ENCODE data around the gene CYTH2. TPM values are rescaled to one million over a fixed set of nuclear protein-coding genes. Genes with fewer than 3 reads are reported as not detected.
A peak's percentile ranks its signal among the peaks of the same experiment; 100 is the strongest.

The CYTH2 gene
- total RNA-seq, 1 experiment from 2014 or later, result 72.6 TPM

- Mint-ChIP-seq H3K36me3 (no peaks in the 10 kb centered on the region; the same call in 1 of the 2 replicates), H3K27ac (no peak overlapping the region), H3K4me3 (no peak overlapping the region), H3K9me3 (no peaks in the 10 kb centered on the region), H3K27me3 (ENCODE audit: low read depth) (peaks cover 3% of the 10 kb centered on the region; the same call in 1 of the 2 replicates), H3K4me1 (peaks cover 19% of the 10 kb centered on the region)
- DNase-seq (ENCODE audit: low spot score) (no peak), ATAC-seq (no peak)
- peak; percentile 59 for TF ChIP-seq CTCF (IDR thresholded peaks at IDR 0.05)
- TF ChIP-seq, protein P1, sequence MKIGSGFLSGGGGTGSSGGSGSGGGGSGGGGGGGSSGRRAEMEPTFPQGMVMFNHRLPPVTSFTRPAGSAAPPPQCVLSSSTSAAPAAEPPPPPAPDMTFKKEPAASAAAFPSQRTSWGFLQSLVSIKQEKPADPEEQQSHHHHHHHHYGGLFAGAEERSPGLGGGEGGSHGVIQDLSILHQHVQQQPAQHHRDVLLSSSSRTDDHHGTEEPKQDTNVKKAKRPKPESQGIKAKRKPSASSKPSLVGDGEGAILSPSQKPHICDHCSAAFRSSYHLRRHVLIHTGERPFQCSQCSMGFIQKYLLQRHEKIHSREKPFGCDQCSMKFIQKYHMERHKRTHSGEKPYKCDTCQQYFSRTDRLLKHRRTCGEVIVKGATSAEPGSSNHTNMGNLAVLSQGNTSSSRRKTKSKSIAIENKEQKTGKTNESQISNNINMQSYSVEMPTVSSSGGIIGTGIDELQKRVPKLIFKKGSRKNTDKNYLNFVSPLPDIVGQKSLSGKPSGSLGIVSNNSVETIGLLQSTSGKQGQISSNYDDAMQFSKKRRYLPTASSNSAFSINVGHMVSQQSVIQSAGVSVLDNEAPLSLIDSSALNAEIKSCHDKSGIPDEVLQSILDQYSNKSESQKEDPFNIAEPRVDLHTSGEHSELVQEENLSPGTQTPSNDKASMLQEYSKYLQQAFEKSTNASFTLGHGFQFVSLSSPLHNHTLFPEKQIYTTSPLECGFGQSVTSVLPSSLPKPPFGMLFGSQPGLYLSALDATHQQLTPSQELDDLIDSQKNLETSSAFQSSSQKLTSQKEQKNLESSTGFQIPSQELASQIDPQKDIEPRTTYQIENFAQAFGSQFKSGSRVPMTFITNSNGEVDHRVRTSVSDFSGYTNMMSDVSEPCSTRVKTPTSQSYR (CRISPR knock-in tag; IDR thresholded peaks at IDR 0.05), result no peak
- no peak for TF ChIP-seq CBFB (CRISPR knock-in tag; IDR thresholded peaks at IDR 0.05; ENCODE audit: low read depth)
- TF ChIP-seq, protein P2, sequence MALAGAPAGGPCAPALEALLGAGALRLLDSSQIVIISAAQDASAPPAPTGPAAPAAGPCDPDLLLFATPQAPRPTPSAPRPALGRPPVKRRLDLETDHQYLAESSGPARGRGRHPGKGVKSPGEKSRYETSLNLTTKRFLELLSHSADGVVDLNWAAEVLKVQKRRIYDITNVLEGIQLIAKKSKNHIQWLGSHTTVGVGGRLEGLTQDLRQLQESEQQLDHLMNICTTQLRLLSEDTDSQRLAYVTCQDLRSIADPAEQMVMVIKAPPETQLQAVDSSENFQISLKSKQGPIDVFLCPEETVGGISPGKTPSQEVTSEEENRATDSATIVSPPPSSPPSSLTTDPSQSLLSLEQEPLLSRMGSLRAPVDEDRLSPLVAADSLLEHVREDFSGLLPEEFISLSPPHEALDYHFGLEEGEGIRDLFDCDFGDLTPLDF (CRISPR knock-in tag; IDR thresholded peaks at IDR 0.05), result no peak
- ChIA-PET POLR2A (interaction anchor here (0.6 to 1.1 kb wide), 6 partner anchors 15 to 477 kb away, joined by 3 to 9 read pairs (median 4); no protein-coding TSS in a partner anchor), CTCF (interaction anchor here (0.6 to 9.5 kb wide), 54 partner anchors 10 to 1359 kb away, joined by 3 to 297 read pairs (median 4); partner anchors contain the start of genes FAM83E, KDELR1, RPL18 and SPHK2)
Measured at GRCh38 chr19:48506138-48506733, 37.1 kb downstream of the CYTH2 start.

DNA sequence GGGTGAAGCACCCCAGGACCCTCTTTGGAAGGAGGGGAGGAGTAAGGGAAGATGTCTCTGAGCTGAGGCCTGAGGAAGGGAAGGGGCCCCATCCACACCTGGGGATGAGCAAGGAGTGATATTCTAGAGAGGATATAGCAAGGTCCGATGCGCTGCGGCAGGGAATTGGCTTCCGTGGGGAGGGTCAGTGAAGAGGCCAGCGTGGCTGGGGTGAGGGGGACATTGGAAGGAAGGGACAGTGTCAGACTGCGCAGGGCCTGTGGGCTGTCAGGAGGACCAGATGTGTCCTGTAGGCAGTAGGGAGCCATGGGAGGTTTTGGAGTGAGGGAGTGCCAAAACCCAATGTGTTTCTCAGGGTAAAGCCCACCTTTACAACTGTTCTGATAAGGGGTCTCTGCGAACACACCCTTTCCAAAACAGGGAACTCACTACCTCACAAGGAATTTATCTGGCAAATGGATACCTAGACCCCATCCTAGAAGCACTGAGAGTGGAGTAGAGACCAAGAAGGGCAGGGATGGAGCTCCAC is 38.8 kb downstream of the CYTH2 start:
- ChIA-PET CTCF (interaction anchor here (1.2 to 9.5 kb wide), 2 partner anchors 15 to 77 kb away, joined by 6 to 297 read pairs; no protein-coding TSS in a partner anchor), POLR2A (no interaction called here)
- DNase-seq (ENCODE audit: low spot score) (no peak), ATAC-seq (no peak)
- Mint-ChIP-seq H3K4me3 (no peak overlapping the region), H3K36me3 (no peaks in the 10 kb centered on the region; the same call in 1 of the 2 replicates), H3K9me3 (no peaks in the 10 kb centered on the region), H3K27me3 (ENCODE audit: low read depth) (peaks cover 3% of the 10 kb centered on the region; the same call in 1 of the 2 replicates), H3K27ac (no peak overlapping the region), H3K4me1 (peaks cover 14% of the 10 kb centered on the region)
- no peak for TF ChIP-seq FOXK1 (CRISPR knock-in tag; IDR thresholded peaks at IDR 0.05)

DNA sequence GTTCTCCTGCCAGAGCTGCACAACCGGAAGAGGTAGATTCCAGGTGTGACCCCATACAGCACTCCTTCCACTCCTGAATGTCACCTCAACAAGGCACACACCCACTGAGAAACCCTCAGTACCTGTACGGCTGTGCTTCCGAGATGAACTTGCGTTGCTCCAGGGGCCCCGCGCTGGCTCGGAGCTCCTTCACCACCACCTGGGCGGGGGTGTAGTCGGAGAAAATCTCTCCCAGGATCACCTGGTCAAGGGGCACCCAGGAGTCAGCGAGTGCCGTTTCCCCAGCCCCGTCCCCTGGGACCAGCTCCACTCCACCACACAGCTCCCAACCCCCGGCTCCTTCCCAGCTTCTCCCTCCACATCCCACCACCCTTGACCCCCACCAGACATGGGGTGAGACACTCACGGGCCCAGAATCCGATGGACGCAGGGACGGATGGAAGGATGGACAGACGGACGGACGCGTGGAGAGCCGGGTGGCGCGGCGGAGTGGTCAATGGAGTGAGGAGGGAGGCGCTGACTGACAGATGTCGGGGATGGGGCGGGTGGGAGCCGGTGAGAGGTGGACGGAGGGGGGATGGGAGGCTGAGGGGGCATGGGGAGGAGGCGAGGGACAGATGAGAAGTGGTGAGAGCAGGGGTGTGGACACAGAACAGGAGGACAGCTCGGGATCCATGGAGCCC is 39.7 kb downstream of the CYTH2 start:
- ATAC-seq (no peak), DNase-seq (ENCODE audit: low spot score) (no peak)
- peaks cover 3% of the 10 kb centered on the region; the same call in 1 of the 2 replicates for H3K27me3 Mint-ChIP-seq (ENCODE audit: low read depth)
- peaks cover 10% of the 10 kb centered on the region for H3K4me1 Mint-ChIP-seq
- no peaks in the 10 kb centered on the region; the same call in 1 of the 2 replicates for H3K36me3 Mint-ChIP-seq
- H3K9me3 Mint-ChIP-seq, result no peaks in the 10 kb centered on the region
- H3K27ac Mint-ChIP-seq, result no peak overlapping the region
- CTCF ChIA-PET, result interaction anchor here (0.8 to 9.5 kb wide), 3 partner anchors 76 to 100 kb away, joined by 3 to 297 read pairs (median 5); no protein-coding TSS in a partner anchor
- H3K4me3 Mint-ChIP-seq, result no peak overlapping the region
- POLR2A ChIA-PET, result interaction anchor here (0.6 kb wide), 1 partner anchor 182 kb away, joined by 4 read pairs; no protein-coding TSS in a partner anchor
- no peak for TF ChIP-seq HMGXB4 (CRISPR knock-in tag; IDR thresholded peaks at IDR 0.05)
- TF ChIP-seq GRHL2 (CRISPR knock-in tag; IDR thresholded peaks at IDR 0.05; ENCODE audit: insufficient replicate concordance, severe bottlenecking), result no peak
- no peak for TF ChIP-seq AR (CRISPR knock-in tag; IDR thresholded peaks at IDR 0.05)
- no peak for TF ChIP-seq ZBTB43 (CRISPR knock-in tag; IDR thresholded peaks at IDR 0.05)
- TF ChIP-seq FOXP4 (CRISPR knock-in tag; IDR thresholded peaks at IDR 0.05), result no peak
- no peak for TF ChIP-seq HMGA2 (CRISPR knock-in tag; IDR thresholded peaks at IDR 0.05)
- TF ChIP-seq ZNF219 (CRISPR knock-in tag; IDR thresholded peaks at IDR 0.05; ENCODE audit: borderline replicate concordance), result no peak
- no peak for TF ChIP-seq ZNF423 (CRISPR knock-in tag; IDR thresholded peaks at IDR 0.05)

Measured in WTC11 (cell line).